ENCODE measurements around the gene HOXA6. TPM values are rescaled to one million over a fixed set of nuclear protein-coding genes. Genes with fewer than 3 reads are reported as not detected.

HOXA6 gene
- polyA plus RNA-seq, 2 of the 4 experiments (the other 2 are of a cell fraction): 0.90 to 2.1 TPM

DNA sequence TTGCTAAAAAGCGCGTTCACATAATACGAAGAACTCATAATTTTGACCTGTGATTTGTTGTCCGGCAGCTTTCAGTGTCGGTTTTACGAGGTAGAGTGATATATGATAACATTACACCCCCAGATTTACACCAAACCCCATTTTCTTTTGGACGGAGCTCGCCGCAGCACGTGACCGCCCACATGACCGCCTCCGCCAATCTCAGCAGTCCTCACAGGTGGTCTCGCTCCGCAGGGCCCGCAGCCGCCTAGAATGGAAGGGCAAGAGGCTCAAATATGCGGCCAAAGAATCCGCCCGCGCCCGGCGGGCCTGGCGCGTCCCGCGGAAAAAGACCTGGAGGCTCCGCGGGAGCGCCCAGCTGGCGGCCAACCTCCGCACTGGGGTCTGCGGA is 8.9 kb upstream of the HOXA6 start, which contains the start of gene HOXA7 (continued):
- TF ChIP-seq JUN (IDR thresholded peaks at IDR 0.05) (peak in 1 of 2 experiments; percentile 40; a peak in 1 of 5 replicates), HOXA7 (CRISPR knock-in tag; IDR thresholded peaks at IDR 0.05) (no peak), POLR2A (IDR thresholded peaks at IDR 0.05; ENCODE audit: low read length) (no peak)
- TF ChIP-seq, protein P1, sequence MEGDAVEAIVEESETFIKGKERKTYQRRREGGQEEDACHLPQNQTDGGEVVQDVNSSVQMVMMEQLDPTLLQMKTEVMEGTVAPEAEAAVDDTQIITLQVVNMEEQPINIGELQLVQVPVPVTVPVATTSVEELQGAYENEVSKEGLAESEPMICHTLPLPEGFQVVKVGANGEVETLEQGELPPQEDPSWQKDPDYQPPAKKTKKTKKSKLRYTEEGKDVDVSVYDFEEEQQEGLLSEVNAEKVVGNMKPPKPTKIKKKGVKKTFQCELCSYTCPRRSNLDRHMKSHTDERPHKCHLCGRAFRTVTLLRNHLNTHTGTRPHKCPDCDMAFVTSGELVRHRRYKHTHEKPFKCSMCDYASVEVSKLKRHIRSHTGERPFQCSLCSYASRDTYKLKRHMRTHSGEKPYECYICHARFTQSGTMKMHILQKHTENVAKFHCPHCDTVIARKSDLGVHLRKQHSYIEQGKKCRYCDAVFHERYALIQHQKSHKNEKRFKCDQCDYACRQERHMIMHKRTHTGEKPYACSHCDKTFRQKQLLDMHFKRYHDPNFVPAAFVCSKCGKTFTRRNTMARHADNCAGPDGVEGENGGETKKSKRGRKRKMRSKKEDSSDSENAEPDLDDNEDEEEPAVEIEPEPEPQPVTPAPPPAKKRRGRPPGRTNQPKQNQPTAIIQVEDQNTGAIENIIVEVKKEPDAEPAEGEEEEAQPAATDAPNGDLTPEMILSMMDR (IDR thresholded peaks at IDR 0.05): no peak

DNA sequence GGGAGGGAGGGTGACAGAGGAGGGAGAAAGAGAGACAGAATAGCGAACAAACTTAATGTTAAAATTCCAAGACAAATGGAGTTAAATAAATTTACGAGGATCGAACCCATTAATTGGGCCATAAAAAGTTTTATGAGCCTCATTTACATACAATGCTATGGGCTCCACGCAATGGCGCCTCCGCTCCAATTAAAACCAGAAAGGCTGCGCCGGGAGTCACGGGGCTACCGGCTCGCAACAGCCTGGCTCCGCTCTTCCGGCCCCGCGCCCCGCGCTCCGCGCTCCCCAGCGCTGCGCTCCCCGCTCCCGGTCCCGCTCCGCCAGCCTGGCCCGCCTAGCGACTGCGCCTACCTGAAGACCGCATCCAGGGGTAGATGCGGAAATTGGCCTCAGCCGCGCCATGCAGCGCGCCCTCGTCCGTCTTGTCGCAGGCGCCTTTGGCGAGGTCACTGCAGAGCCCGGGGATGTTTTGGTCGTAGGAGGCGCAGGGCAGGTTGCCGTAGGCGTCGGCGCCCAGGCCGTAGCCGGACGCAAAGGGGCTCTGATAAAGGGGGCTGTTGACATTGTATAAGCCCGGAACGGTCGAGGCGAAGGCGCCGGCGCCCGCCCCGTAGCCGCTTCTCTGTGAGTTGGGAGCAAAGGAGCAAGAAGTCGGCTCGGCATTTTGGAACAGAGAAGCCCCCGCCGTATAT is 8.4 kb upstream of the HOXA6 start:
- DNase-seq (ENCODE audit: low read depth in 1 of 2, low spot score in 1 of 2) (peak in 1 of 2 experiments; percentile 41), FAIRE-seq (no peak), ATAC-seq (peak; percentile 12 to 44; a peak in 4 of 6 replicates)
- 0 out of 3 replicates have a peak, but pooled peaks cover 3% of the 10 kb centered on the region for H3K4me1 ChIP-seq
- peak overlapping the region; percentile 73 for H3K4me2 ChIP-seq
- TF ChIP-seq, protein P2, sequence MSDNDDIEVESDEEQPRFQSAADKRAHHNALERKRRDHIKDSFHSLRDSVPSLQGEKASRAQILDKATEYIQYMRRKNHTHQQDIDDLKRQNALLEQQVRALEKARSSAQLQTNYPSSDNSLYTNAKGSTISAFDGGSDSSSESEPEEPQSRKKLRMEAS (IDR thresholded peaks at IDR 0.05): peak; percentile 65; the same call in 1 of the 2 replicates
- peak; percentile 33 for TF ChIP-seq POLR2A (IDR thresholded peaks at IDR 0.05; ENCODE audit: low read length)
- TF ChIP-seq ZFP36 (IDR thresholded peaks at IDR 0.05; ENCODE audit: borderline replicate concordance, partially characterized antibody): no peak
- TF ChIP-seq ZSCAN20 (CRISPR knock-in tag; IDR thresholded peaks at IDR 0.05): no peak
- TF ChIP-seq POLR2AphosphoS2 (conservative IDR thresholded peaks at IDR 0.05; ENCODE audit: low read length): no peak
- TF ChIP-seq, protein P3, sequence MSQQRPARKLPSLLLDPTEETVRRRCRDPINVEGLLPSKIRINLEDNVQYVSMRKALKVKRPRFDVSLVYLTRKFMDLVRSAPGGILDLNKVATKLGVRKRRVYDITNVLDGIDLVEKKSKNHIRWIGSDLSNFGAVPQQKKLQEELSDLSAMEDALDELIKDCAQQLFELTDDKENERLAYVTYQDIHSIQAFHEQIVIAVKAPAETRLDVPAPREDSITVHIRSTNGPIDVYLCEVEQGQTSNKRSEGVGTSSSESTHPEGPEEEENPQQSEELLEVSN (IDR thresholded peaks at IDR 0.05; ENCODE audit: borderline replicate concordance, low read depth): peak; percentile 56; the same call in 1 of the 2 replicates
- TF ChIP-seq HDAC2 (IDR thresholded peaks at IDR 0.05): peak; percentile 96
- peak overlapping the region; percentile 51 for H3K4me3 ChIP-seq
- ChIA-PET CTCF (interaction anchor here (0.7 to 2.2 kb wide), 9 partner anchors 10 to 790 kb away, joined by 3 to 12 read pairs (median 4); partner anchors contain the start of gene HOXA5), POLR2A (interaction anchor here (0.8 to 1.2 kb wide), 4 partner anchors 14 to 781 kb away, joined by 3 read pairs; no protein-coding TSS in a partner anchor)
- no peaks in the 10 kb centered on the region for H3K9me3 ChIP-seq
- 38% methylated on average over 57 of the region's 63 CpGs for WGBS (ENCODE audit: missing lambda C conversion rate)
- H3K27ac ChIP-seq: peak overlapping the region; percentile 74 to 85

DNA sequence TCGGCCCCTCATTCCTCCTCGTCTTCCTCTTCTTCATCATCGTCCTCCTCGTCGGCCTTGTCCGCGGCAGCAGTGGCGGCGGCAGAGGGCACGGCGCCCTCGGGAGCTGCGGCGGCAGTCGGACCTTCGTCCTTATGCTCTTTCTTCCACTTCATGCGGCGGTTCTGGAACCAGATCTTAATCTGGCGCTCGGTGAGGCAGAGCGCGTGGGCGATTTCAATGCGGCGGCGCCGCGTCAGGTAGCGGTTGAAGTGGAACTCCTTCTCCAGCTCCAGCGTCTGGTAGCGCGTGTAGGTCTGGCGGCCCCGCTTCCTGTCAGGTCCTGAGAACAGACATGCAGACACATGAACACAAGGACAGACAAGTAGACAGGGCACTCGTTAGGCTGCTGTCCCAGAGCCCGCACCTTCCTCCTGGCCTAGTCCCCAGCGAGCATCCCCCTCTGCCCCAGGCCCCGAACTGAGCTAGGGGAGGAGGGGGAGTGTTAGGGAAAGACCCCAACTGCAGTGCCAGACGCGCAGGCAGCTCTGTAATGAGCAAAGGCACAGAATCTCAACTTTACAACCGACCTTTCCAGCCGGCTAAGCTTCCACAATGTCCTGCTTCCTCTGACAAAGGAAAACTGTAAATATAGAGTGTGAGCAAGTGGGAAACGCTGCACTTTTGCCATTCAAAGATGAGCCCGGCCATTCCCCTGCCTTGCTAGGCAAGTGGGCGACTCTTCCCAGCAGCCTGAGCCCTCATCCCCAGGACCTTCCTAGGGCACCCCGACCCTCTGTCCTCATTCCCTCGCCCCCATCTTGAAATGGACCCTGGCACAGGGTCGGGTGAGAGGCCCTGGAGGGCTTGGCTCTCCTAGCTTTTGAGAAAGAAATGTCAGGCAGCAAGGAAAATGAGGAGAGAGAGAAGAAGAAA is 7.6 kb upstream of the HOXA6 start:
- ChIA-PET POLR2A (no interaction called here), CTCF (interaction anchor here (0.7 to 2.2 kb wide), 4 partner anchors 11 to 487 kb away, joined by 3 to 10 read pairs (median 4); partner anchors contain the start of gene HOXA5)
- 0 out of 3 replicates have a peak, but pooled peaks cover 3% of the 10 kb centered on the region for H3K4me1 ChIP-seq
- peak overlapping the region; percentile 74 to 85; a peak in 5 of 6 replicates for H3K27ac ChIP-seq
- H3K9me3 ChIP-seq: no peaks in the 10 kb centered on the region
- peak overlapping the region; percentile 51 for H3K4me3 ChIP-seq
- FAIRE-seq: no peak
- 91% methylated on average over 48 of the region's 48 CpGs for WGBS (ENCODE audit: missing lambda C conversion rate)
- no peak for ATAC-seq
- no peak for DNase-seq (ENCODE audit: low read depth in 1 of 2, low spot score in 1 of 2)
- peak overlapping the region; percentile 73 for H3K4me2 ChIP-seq
- TF ChIP-seq SMC3 (IDR thresholded peaks at IDR 0.05) (no peak), ZFP36 (IDR thresholded peaks at IDR 0.05; ENCODE audit: borderline replicate concordance, partially characterized antibody) (no peak), RAD21 (conservative IDR thresholded peaks at IDR 0.05 in 1 of 2, IDR thresholded peaks at IDR 0.05 in 1 of 2) (no peak), PHF8 (IDR thresholded peaks at IDR 0.05; ENCODE audit: borderline replicate concordance, low read depth) (no peak), NR3C1 (IDR thresholded peaks at IDR 0.05) (no peak), CBX2 (IDR thresholded peaks at IDR 0.05; ENCODE audit: borderline replicate concordance, low read depth) (no peak), FOSL2 (IDR thresholded peaks at IDR 0.05) (no peak), FOSL2 (CRISPR knock-in tag; IDR thresholded peaks at IDR 0.05) (no peak), RCOR1 (IDR thresholded peaks at IDR 0.05; ENCODE audit: low read depth, low read length) (no peak), NFE2L2 (conservative IDR thresholded peaks at IDR 0.05; ENCODE audit: low read length) (no peak), EP300 (IDR thresholded peaks at IDR 0.05) (no peak)
- TF ChIP-seq, protein P4, sequence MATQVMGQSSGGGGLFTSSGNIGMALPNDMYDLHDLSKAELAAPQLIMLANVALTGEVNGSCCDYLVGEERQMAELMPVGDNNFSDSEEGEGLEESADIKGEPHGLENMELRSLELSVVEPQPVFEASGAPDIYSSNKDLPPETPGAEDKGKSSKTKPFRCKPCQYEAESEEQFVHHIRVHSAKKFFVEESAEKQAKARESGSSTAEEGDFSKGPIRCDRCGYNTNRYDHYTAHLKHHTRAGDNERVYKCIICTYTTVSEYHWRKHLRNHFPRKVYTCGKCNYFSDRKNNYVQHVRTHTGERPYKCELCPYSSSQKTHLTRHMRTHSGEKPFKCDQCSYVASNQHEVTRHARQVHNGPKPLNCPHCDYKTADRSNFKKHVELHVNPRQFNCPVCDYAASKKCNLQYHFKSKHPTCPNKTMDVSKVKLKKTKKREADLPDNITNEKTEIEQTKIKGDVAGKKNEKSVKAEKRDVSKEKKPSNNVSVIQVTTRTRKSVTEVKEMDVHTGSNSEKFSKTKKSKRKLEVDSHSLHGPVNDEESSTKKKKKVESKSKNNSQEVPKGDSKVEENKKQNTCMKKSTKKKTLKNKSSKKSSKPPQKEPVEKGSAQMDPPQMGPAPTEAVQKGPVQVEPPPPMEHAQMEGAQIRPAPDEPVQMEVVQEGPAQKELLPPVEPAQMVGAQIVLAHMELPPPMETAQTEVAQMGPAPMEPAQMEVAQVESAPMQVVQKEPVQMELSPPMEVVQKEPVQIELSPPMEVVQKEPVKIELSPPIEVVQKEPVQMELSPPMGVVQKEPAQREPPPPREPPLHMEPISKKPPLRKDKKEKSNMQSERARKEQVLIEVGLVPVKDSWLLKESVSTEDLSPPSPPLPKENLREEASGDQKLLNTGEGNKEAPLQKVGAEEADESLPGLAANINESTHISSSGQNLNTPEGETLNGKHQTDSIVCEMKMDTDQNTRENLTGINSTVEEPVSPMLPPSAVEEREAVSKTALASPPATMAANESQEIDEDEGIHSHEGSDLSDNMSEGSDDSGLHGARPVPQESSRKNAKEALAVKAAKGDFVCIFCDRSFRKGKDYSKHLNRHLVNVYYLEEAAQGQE (IDR thresholded peaks at IDR 0.05): no peak
